ENCODE measurements around the gene MRPS21. TPM values are rescaled to one million over a fixed set of nuclear protein-coding genes. Genes with fewer than 3 reads are reported as not detected.

Gene MRPS21
- total and polyA plus RNA-seq, 2 of the 8 experiments (the other 6 are each of a cell fraction or from before 2014, with no cell fraction given): 81.9 to 99.8 TPM

GRCh38 chr1:150262388-150263320 lies 31.0 kb upstream of the MRPS21 start (continued):
- TF ChIP-seq RBBP5 (IDR thresholded peaks at IDR 0.05; ENCODE audit: borderline replicate concordance, low read depth, low read length): no peak
- TF ChIP-seq TAF7 (optimal IDR thresholded peaks at IDR 0.05; ENCODE audit: borderline replicate concordance, low read depth, low read length): no peak
- no peak for TF ChIP-seq RFX5 (IDR thresholded peaks at IDR 0.05; ENCODE audit: borderline replicate concordance, low read depth, low read length)
- no peak for TF ChIP-seq ZNF274 (IDR thresholded peaks at IDR 0.05; ENCODE audit: borderline replicate concordance, extremely low read depth, low read length)
- TF ChIP-seq ATF2 (IDR thresholded peaks at IDR 0.05; ENCODE audit: low read length): no peak
- TF ChIP-seq TEAD4 (IDR thresholded peaks at IDR 0.05; ENCODE audit: low read depth, low read length): no peak
- TF ChIP-seq CHD2 (IDR thresholded peaks at IDR 0.05; ENCODE audit: low read length): no peak

Data from H1 (cell line).